HG02884 (cell line): ENCODE data around the gene ERN1.

Source experiments
- ATAC-seq: cut with Tn5 transposase; IDR thresholded peaks from one replicate; pipeline ENCODE4 v1.9.1; 2021; ENCODE audit warnings: mild to moderate bottlenecking, moderate library complexity; ENCODE audit not compliant: unreplicated experiment

The ERN1 gene

DNA sequence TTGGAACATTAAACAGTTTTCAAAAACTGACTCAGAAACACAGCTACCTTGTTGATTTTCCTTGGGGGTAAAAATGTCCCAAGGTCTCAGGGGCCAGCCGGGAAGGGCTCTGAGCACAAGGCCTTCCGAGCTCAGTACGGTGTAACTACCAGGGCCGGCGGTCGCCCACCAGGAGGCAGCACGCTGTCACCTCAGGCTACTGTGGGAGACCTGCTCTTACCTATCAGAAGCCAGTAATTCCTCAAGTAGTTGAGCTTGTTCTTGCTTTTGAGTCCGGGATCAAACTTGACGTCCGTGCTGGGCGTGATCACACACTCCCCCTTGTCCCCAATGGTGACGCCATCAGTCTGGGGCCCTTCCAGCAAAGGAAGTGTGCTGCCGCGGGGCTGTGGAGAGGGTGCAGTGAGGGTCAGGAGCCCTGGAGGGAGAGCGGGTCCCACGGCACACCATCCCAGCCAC is 66.1 kb downstream of the ERN1 start:
- ATAC-seq: no peak

DNA sequence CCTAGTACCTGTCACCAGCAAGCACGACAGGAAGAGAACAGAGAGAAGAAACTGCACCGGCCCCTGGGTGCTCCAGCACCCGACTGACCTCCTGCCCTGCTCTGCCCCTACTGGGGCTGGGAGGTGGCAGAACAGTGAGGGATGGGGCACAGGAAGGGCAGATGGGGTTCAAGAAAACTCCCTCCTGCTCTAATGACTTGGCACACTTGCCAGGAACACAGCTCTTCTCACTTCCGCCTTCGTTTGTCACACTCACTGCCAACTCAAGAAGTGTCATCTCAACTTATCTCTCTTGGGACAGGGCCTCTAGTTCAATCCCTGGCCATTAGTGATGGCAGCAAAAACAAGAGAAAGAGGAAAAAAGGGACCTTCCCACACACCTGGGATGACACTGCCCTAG is 66.9 kb downstream of the ERN1 start:
- ATAC-seq: no peak

DNA sequence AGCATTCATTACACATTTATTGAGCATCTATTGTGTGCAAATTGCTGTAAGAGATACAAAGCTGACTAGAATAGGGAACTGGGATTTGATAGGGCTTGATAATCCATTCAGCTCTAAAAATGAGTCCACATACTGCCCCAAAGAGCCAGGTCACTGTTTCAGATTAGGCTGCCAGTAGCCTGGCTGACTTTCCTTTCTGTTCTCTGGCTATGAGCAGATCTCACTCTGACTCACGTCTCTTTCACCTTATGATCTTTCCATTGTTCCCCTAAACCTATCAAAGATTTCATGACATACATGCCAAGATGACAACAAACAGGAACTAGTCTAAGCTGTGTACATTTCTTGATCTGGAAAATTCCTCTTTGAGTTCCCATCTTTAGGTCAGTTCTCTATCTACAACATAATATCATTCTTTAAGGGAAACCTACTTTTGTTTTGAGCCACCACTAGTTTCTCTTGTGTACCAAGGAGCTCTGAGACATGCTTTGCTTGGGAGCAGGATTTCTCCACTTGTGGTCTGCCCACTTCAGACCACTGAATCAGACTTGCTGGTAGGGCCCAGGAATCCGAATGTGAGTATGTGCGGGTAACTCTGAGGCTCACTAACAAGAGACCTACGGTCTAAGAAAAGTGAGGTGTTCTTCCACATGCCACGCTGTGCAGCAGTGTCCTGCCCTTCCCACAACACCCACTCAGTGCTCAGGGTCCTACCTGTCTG is 68.6 kb downstream of the ERN1 start:
- ATAC-seq: no peak

DNA sequence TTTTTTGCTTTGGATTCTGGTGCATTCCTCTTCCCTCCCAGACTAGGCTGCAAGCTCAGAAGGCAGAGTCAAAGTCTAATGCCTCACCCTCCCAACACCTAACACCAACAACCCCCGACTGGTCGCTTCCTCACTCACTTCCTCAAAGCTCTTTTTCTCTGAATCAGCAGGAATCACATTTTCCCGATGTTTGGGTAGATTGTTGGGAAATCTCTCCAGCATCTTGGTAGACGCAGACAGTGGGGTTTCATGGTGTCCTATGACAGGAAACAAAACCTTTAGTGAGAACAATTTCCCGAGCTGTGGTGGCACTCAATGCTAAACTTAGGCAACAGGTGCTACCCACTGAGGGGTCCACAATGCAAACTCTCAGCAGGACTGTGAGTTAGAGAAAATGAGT is 69.6 kb downstream of the ERN1 start:
- ATAC-seq: no peak

DNA sequence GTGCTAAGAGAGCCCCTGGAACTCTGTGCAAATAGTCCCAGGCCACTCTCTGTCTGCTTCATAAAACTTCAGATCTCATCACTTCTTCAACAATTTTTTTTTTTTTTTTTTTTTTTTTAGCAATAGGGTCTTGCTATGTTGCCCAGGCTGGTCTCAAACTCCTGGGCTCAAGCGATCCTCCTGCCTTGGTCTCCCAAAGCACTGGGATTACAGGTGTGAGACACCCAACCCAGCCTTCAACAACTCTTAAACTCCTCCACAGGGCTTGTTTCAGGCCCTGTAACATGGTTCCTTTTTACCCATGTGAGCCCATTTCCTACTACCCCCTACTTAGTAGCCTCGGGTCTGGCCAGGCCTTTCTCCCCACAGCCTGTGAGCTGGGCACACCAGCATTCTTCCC is 70.2 kb downstream of the ERN1 start:
- ATAC-seq: no peak

DNA sequence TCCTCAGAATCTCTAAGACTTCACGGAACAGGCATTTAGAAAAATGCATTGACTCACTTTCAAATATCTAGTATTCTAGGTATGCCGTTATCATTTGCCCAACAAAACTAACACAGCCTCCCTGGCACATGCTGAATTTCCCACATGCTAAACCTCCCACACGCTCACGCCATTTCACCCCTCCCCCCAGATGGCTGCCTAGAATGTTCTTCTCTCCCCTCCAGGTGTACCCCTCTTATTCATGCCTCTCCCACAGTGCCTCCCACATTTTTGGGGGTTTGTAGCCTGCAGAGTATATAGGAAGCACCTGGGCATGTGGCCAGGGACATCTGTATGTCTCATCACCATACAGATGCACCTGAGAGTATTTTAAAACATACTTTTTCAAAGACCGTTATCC is 71.3 kb downstream of the ERN1 start:
- no peak for ATAC-seq

DNA sequence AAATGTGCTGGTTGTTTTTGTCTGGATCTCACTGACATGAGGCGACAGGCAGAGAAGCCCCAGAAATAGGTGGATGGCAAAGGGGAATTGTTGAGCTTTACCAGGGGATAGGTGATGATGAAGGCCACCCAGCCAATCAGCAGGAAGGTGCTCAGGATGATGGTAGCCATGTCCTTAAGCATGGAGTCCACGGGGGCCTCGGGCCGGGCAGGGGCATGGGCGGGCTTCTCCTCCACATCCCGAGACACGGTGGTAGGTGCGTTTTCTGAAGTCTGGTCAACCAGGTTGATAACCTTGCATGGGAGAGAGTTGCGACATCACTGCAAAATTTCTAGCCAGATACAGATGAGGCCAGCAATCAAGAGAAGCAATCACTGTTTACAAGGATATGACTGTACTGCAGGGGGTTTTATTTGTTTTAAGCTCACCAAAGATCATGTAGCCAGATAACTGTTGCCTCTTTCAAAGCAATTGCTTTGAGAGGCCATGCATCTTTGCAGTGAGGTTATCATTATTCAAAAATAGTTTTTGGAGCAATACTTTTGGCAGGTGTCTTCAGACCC is 72.2 kb downstream of the ERN1 start:
- ATAC-seq: no peak

DNA sequence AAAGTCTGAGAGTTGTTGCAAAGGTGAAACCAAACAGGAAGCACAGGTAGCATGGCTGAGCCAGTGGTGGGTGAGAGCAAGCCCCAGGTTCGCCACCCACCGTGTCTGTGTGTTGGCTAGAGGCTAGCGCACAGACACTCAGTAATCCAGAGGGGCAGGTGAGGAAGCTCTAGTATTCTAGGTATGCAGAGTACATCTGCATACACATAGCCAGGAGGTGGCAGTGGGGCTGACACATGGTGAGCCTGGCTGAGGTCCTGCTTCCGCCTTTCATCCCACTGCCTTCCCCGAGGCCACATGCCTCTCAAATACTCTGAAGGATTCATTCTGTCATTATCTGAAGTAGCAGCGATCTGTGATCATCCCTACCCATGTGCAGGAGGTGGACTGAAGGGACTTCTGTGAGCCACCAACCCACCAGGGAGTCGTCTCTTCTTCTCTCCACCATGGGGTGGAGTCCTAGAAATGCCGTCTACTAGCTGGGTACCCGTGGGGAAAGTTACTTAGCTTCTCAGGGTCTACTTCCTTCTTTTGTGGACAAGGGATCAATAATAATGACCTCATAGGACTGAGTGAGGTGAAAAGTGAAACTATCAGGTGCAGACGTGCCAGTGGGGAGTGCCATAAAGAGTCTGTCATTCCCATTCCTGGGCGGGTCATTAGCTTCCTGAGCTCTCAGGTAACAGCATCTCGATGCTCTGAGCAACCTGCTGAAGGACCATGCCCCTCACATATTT is 73.5 kb downstream of the ERN1 start:
- no peak for ATAC-seq

DNA sequence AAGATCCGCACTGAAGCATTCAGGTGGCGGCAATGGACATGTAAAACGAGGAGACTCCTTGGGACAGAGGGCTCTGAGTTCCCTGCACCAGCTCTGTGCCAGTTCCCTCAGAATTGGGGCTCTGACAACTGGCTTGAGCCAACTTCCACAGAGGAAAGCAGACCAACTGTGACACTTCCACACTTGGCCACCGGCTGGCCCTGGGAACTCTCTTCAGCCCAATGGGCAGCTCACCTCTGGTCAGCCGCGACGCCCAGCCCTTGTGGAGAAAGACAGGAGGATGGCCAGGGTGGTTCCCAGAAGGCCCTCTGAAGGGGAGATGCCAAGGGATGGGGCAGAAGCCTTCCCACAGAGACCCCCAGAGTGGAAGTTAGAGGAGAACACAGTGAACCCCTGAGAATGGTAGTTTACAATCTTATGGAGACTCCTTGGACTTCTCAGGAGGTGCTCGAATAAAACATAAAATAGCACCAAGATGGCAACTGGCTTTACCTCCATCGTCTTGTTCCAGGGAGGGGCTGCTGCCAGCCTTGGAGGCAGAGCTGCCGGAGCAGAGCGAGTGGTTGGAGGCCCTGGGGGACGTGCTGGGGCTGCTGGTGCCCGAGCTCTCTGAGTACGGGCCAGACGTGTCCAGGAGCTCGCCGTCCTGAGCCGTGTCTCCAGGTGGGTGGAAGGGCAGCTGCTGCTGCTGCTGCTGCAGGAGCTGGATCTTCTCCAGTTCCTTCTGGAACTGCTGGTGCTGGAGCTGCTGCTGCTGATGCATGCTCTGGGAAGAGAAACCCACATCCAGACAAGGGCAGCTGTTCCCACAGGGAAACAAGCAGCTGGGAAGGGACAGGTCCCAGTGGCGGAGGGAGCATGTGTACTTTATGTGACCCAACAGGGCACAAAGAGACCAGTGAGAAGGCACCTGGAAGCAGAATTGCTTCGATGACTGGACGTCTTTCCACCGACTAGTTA is 74.5 kb downstream of the ERN1 start:
- ATAC-seq: no peak

DNA sequence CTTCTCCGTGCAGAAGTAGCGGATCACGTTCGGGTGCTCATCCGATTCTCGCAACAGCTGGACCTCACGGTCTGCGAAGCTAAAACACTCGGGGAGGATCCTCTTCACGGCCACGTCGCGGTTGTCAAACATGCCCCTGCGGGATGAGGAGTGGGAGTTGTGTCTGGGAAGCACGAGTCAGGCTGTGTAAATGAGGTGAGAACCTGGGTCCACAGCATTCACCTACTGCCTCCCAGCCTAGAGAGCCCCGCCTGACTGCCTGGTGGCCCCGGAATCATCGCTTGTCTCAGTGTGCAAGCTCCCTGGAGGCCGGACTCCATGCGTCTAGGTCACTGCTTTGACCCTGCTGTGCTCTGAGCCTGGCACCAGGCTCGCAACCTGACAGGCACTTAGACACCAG is 75.6 kb downstream of the ERN1 start:
- no peak for ATAC-seq

DNA sequence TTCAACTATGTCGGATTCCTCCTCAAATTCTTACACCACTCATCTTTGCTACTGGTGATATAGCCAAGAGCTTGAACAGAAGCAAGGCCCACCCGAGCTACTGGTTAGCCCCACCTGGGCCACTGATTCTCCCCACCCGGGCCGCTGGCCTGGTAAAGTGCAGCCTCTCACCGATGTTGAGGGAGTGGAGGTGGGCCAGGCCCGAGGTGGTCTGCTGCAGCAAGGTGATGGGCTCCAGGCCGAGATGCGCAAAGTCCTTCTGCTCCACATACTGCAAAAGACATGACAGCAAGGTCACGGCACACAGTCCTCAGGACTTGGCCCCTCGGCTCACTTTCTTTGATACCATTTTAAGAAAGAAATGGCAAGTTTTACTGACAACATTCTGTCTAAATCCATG is 76.8 kb downstream of the ERN1 start:
- no peak for ATAC-seq

DNA sequence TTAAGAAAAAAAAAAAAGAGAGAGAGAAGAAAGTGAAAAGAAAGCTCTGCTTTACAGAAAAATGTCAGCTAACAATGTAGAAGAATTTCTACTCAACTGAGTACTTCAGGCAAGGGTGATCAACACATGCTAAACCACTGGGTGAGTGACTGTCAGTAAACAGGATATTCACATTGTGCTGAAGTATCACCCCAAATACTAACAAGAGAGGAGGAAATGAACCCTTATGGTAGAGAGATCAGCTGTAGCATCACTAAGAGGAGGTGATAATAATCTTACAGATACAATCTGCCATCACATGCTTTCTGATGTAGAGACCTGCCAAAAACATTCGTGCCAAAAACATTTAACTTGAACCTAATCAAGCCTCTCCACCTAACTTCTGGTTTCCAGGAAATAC is 78.8 kb downstream of the ERN1 start:
- no peak for ATAC-seq

DNA sequence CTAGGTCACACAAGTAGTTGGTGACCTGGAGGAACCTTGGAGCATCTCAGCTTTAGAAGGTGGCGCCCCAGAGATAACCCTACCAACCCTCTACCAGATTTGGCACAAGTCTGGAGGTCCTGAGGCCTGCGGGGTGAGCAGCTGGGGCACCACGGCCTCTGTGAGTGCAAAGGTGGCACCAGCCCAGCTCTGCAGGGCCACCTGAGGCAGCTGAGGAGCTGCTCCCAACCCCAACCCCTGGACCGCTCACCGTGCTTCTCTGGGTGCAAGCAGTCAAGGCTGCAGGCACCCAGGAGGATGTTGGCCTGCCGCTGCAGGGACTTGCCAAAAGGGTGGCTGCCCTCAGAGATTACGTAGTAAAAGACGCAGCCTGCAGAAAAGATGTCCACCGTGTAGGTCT is 81.1 kb downstream of the ERN1 start:
- no peak for ATAC-seq

DNA sequence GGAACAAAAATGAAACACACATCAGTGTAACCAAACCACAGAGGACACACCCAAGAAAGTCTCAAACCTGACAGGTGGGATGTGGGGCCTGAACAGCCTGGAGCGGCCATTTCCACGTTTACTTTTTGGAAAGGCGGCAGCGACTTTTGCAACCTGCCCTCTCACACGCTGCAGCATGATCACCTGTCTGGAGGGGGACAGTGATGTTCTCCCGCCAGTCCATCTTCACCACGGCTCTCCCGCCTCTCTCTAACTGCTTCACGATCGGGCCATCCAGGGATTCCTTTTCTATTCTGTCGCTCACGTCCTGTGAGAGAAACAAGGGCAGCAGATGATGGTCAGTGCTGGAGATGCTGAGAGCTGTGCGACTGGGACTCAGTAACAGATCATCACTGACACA is 84.8 kb downstream of the ERN1 start:
- no peak for ATAC-seq

DNA sequence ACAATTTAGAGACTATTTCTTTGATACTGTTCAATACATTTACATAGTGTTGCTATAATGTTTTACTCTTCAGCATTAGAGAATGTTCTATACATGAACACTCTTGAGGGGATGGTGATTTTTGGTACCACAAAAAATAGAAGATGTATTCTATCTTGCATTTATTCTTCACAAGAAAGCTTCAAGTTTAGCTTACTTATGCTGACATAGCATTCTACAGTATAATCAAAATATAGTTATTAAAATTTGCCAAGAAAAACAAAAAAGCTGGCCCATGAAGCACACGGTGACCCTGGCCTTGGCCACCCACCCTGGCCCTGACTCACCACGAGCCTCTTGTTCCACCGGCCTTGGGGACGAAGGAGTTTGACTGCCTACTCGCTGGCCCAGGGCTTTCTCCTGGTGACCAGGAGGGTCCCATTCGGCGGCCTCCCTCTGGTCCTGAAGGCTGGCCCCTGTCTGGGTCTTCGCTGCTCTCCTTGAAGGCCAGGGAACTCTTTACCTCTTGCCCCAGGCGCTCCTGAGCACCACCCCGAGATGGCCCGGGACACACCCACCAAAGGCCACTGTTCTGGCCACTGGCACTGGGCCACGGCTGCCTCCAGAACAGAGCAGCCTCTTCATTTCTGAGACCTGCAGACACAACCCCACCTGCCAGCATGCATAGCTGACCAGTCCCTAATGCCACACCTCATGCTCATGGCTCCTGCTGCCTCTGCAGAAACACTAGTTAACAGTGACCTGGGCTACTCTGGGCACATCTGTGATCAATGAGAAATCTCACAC is 87.1 kb downstream of the ERN1 start:
- no peak for ATAC-seq

DNA sequence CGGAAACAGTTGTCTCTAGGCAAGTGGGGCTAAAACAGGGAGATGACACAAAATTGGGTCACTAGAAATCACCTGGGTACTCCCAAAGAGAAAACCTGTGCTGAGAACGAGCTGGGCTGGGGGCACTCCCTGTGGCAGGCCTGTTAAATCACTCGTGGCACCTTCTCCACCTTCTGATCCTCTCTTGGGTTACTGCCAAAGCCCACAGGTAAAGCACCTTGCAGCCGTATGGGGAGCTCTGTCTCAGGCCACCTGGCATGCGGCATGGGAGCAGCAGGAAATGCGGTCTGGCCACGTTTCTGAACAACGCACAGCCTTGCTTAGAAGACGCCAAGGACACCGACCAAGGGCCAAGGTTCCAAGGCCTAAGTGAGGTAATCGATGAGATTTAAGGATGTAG is 88.0 kb downstream of the ERN1 start:
- ATAC-seq: no peak

DNA sequence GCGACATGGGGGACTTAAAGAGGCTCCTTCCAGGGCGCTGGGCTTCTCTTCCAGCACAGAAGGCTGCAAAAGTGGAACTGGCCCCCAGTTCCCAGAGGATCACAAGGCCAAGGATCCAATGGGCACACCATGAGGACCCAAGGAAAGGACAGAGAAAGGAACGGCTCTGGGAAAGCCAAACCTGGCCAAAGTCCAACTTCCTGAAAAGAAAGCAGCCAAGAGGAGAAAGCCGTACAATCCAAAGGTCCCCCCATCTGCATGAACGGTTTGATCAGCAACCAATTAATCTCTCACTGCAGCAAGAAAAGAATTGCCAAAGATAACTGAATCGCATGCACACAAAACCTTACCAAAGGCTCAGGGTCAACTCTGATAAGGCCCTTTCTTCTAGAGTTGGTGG is 89.7 kb downstream of the ERN1 start:
- no peak for ATAC-seq

DNA sequence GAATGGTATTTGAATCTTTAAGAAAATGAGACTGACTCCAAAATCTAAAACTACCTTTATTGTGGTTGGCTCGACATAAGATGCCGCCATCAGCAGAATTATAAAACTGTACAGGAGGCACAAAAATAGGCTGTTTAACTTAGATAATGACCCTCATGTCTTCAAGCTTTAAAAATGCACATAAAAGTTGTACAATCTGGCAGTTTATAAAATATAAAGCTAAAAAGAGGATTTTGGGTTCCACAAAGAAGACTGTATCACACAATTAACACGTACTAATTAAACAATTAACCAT is 90.9 kb downstream of the ERN1 start:
- ATAC-seq: no peak

DNA sequence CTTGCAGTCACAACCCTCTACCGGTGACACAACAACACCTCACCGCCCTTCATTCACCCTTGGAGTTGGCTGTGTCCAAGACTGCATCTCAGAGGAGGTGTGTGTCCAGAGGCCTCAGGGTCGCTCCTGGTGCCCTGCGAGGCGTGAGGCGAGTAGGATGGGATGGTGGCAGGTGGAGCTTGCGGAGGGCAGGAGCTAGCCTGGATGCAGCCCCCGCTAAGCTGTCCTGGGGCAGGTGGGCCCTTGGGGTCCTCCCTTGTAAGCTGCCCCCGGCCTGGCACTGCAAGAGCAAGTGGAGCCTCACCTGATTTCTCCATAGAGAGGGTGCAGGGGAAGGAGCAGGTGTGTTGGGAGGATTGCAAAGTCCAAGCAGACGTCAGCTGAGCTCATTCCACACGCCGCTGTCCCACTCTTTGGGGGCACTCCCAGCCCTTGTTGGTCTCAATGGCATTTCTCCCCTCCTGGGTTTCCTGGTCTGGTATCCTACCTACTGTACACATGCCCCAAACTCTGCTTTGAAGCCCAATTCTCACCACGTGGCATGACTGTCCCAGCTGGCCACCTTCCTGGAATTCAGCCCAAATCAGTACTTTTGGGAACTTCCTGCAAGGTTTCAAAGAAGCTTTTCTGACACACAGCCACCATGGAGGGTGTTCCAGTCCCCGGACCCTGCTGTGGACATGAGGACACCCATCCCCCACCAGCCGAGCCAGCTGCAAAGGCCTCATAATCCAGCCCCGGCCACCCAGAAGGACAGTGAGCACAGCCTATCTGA is 91.4 kb downstream of the ERN1 start:
- ATAC-seq: no peak

DNA sequence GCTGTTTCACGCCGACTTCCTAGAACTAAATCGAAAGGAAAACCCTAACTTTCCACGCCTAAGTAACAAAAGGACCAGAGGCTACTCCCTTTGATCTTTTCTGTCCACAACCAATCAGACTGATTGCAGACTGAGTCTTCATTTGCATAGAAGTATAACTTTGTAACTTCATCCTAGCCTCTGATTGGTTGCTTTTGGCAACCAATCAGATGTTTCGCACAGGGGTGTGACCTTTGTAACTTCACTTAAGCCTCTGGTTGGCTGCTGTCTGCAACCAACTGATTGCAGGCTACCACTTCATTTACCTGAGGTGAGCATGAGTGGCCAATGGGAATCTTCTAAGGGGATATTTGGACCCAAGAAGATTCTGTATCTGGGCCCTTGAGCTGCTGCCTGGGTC is 92.1 kb downstream of the ERN1 start:
- ATAC-seq: no peak
